Stomach (tissue), 9 donors: ENCODE results near the gene TMEM129. TPM values are rescaled to one million over a fixed set of nuclear protein-coding genes. Genes with fewer than 3 reads are reported as not detected.

Source experiments
- DNase-seq, 2 donors: peaks; one replicate each; pipeline versions ENCODE4 v3.0.0 to v3.0.0-alpha.2; 2013 to 2019
- H3K27ac ChIP-seq, 5 donors: fragments of 200-600 bp in 4 of 5; sonication (generic) in 4 of 5; one replicate each; pipeline ENCODE4 v1.5.1; 2013 to 2019; ENCODE audit warnings: mild to moderate bottlenecking in 1 of 5, moderate library complexity in 1 of 5
- H3K27me3 ChIP-seq, 3 donors: fragments of 200-600 bp; sonication (generic); one replicate each; pipeline ENCODE4 v1.5.1; 2017 to 2019; ENCODE audit warnings: mixed run types in 1 of 3
- H3K36me3 ChIP-seq, 4 donors: fragments of 200-600 bp; sonication (generic); 1 replicate in 3 of 4; 2 replicates in 1 of 4; pipeline ENCODE4 v1.5.1; 2016 to 2019
- H3K4me1 ChIP-seq, 4 donors: fragments of 200-600 bp; sonication (generic); one replicate each; pipeline ENCODE4 v1.5.1; 2016 to 2019
- H3K4me3 ChIP-seq, 4 donors: fragments of 200-600 bp; sonication (generic) in 3 of 4; one replicate each; pipeline ENCODE4 v1.5.1; 2016 to 2019; ENCODE audit warnings: mild to moderate bottlenecking in 1 of 4
- H3K9me3 ChIP-seq, 4 donors: fragments of 200-600 bp; sonication (generic); one replicate each; pipeline ENCODE4 v1.5.1; 2016 to 2019
- CTCF ChIP-seq, 7 experiments: fragments of 450-650 bp in 4 of 7; fragments of 200-600 bp in 3 of 7; sonication (generic) in 3 of 7; IDR thresholded peaks; one replicate each; pipeline ENCODE4 v1.5.1; 2016 to 2019; ENCODE audit warnings: antibody characterized with exemption in 7 of 7, control low read depth in 2 of 7, mild to moderate bottlenecking in 1 of 7
- EP300 ChIP-seq: sonication (generic); formaldehyde crosslinking; IDR thresholded peaks from one replicate; pipeline ENCODE4 v1.6.1; 2017; ENCODE audit warnings: antibody characterized with exemption
- POLR2A ChIP-seq, 4 donors: fragments of 450-650 bp; IDR thresholded peaks; one replicate each; pipeline ENCODE4 v1.6.1; 2016; ENCODE audit warnings: antibody characterized with exemption in 4 of 4, control low read depth in 2 of 4, mild to moderate bottlenecking in 1 of 4, moderate library complexity in 1 of 4
- POLR2AphosphoS5 ChIP-seq, 3 donors: sonication (generic); formaldehyde crosslinking; IDR thresholded peaks; one replicate each; pipeline ENCODE4 v1.6.1; 2016; ENCODE audit warnings: antibody characterized with exemption in 3 of 3
- WGBS, 5 donors: extraction: QIAGEN DNeasy Blood & Tissue Kit in 3 of 5; methylation state at CpG; one replicate each; pipeline versions ENCODE4 v1.1.5 to v1.1.7; 2013 to 2018; 5-methylcytosine and 5-hydroxymethylcytosine counted together
- intact Hi-C: fragments of 100-400 bp; cut with DNase I; formaldehyde crosslinking; loops from one replicate; pipeline ENCODE4 v1.15.1; 2023; ENCODE audit warnings: low total_unique reads
- polyA plus RNA-seq, 3 donors: library from polyadenylated mRNA; stranded (reverse); fragments of 200-250 nt; gene quantifications; one replicate each; pipeline ENCODE4 v1.2.3, GENCODE V29; 2013
- total RNA-seq, 5 donors: library from RNA; depleted of rRNA; stranded (reverse); fragments of >200 nt; gene quantifications; one replicate each; pipeline versions ENCODE4 v1.1.0 to v1.2.3, GENCODE V29; 2014 to 2016
- donor health status: healthy with polysubstance abuse.
- donor health status: Bipolar disorder and iron deficiency.
- donor health status: healthy.

The TMEM129 gene
- total and polyA plus RNA-seq, 8 donors: 9.9 to 171 (median 24.8) TPM

DNA sequence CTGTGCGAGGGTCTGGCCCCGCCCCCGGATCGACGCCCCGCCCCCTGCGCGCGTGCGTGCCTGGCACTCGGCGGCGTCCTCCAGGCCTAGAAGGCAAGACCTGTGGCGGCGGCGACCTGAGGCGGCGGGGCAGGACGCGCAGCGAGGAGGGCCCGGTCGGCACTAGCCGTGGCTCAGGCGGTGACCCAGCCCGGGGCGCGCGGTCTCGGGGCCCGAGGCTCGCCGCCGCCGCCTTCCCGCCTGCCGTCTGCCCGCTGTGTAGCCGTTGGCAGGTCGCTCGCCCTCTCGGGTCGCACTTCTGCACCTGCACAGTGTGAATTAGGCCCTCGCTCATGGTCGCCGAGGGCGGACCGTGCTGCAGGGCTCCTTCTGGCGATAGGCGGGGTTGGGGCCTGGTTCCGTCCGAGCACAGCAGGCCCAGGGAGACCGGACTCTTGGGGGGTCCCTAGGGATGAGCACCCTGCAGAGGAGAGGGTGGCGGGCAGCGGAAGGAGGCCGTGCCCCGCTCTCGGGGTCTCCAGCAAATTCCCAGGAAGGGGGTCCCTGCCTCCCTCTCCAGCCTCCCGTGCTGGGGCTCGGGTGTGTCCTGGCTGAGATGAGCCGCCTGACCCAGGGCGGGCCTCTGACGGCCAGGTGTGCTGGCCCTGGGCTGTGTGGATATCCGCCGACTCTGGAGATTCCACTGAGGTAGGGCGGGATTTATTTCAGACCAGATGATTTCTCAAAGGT is 36.5 kb downstream of the TMEM129 start:
- Histone ChIP-seq H3K4me1 (peaks cover 8 to 28% (median 19%) of the 10 kb centered on the region in 4 donors), H3K27ac (peak overlapping the region; percentile 68 to 91 (median 73)), H3K9me3 (no peaks in the 10 kb centered on the region), H3K4me3 (peak overlapping the region; percentile 70 to 81 (median 72)), H3K36me3 (no peaks in the 10 kb centered on the region), H3K27me3 (no peaks in the 10 kb centered on the region)
- WGBS, 5 donors: 16 to 65% (median 21%) methylated on average over 23 to 66 of the region's 66 CpGs
- TF ChIP-seq POLR2A (IDR thresholded peaks at IDR 0.05): no peak
- peak in 2 of 3 donors; percentile 26 to 33 for TF ChIP-seq POLR2AphosphoS5 (IDR thresholded peaks at IDR 0.05)
- TF ChIP-seq CTCF (IDR thresholded peaks at IDR 0.05): no peak
- no peak for TF ChIP-seq EP300
- DNase-seq: peak in 1 of 2 donors; percentile 33
- intact Hi-C loops: no loop called here

DNA sequence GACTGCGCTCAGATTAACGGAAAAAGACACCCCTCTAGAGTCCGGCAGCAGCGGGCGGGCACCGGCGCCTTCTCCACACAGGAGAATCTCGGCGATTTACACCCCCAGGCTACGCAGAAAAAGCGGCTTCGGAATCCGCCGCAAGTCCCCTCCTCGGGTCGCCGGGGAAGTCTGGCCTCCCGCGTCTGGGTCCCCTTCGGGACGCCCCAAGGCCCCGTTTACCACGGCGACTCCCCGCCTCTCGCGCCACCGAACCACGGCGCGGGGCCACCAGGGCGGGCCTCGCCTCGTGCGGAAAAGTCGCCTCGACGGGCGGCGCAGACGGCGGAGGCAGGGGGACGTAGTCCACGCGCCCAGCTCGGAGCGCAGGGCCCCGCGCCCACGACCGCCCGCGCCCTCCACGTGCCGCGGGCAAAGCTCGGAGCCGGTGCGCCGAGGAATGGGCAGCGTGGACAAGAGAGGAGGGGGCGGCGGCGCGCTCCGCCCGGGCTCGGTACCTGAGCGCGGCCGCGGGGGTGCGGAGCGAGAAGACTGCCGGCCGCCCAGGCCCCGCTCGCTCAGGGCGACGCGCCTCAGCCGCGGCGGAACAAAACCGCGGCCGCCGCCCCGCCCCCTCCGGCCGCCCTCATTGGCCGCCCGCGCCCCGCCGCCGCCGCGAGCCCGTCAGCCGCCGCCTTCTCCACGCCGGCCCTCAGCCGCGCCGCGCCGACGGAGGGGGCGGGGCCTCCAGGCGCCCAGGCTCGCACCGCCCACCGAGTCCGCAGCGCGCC is 37.2 kb downstream of the TMEM129 start, which contains the start of gene FAM53A:
FAM53A (minus strand) TSS at position 578 of the 770 bp plus-strand sequence. CDS start 15,572 bp downstream, outside the sequence.
- Histone ChIP-seq H3K4me1 (peaks cover 8 to 28% (median 19%) of the 10 kb centered on the region in 4 donors), H3K27me3 (no peaks in the 10 kb centered on the region), H3K4me3 (peak within 1 kb of the TSS; percentile 70 to 81 (median 72)), H3K27ac (peak within 1 kb of the TSS; percentile 79 to 91 (median 85)), H3K36me3 (no peaks in the 10 kb centered on the region), H3K9me3 (no peaks in the 10 kb centered on the region)
- DNase-seq: peak; percentile 97
- no peak for TF ChIP-seq CTCF (IDR thresholded peaks at IDR 0.05)
- no peak for TF ChIP-seq EP300
- TF ChIP-seq POLR2AphosphoS5 (IDR thresholded peaks at IDR 0.05): no peak
- no peak for TF ChIP-seq POLR2A (IDR thresholded peaks at IDR 0.05)
- intact Hi-C loops: no loop called here
- 0 to 1% (median 1%) methylated on average over 14 to 106 of the region's 118 CpGs for WGBS, 5 donors

- Histone ChIP-seq H3K27ac (peak overlapping the region; percentile 79 to 91 (median 85)), H3K9me3 (no peaks in the 10 kb centered on the region), H3K4me3 (peak overlapping the region; percentile 70 to 81 (median 72)), H3K36me3 (no peaks in the 10 kb centered on the region), H3K27me3 (no peaks in the 10 kb centered on the region), H3K4me1 (peaks cover 8 to 28% (median 19%) of the 10 kb centered on the region in 4 donors)
- 6 to 14% (median 9%) methylated on average over 13 of the region's 13 CpGs for WGBS, 5 donors
- DNase-seq: peak in 1 of 2 donors; percentile 61
- TF ChIP-seq POLR2AphosphoS5 (IDR thresholded peaks at IDR 0.05) (peak in 1 of 3 donors; percentile 12), POLR2A (IDR thresholded peaks at IDR 0.05) (no peak), CTCF (IDR thresholded peaks at IDR 0.05) (no peak), EP300 (no peak)
- intact Hi-C loops: no loop called here
Measured at GRCh38 chr4:1683261-1683735, 37.8 kb downstream of the TMEM129 start.

GRCh38 chr4:1682860-1683259 is 38.3 kb downstream of the TMEM129 start:
- DNase-seq: no peak
- 86 to 91% (median 90%) methylated on average over 13 of the region's 13 CpGs for WGBS, 5 donors
- peak overlapping the region; percentile 70 to 81 (median 72) for H3K4me3 ChIP-seq
- H3K4me1 ChIP-seq: peaks cover 8 to 28% (median 19%) of the 10 kb centered on the region in 4 donors
- no peaks in the 10 kb centered on the region for H3K9me3 ChIP-seq
- peak overlapping the region in 4 of 5 donors; percentile 79 to 91 (median 86) for H3K27ac ChIP-seq
- no peaks in the 10 kb centered on the region for H3K36me3 ChIP-seq
- no peak for TF ChIP-seq EP300
- no peak for TF ChIP-seq POLR2A (IDR thresholded peaks at IDR 0.05)
- TF ChIP-seq POLR2AphosphoS5 (IDR thresholded peaks at IDR 0.05): no peak
- TF ChIP-seq CTCF (IDR thresholded peaks at IDR 0.05): no peak
- no peaks in the 10 kb centered on the region for H3K27me3 ChIP-seq
- intact Hi-C loops: no loop called here
